Cardiac muscle cell (in vitro differentiated cells and primary cell): Measurements from ENCODE around the gene TIFAB. TPM values are rescaled to one million over a fixed set of nuclear protein-coding genes. Genes with fewer than 3 reads are reported as not detected.

ENCODE experiments used
- DNase-seq, 2 donors: peaks; one replicate each; pipeline versions ENCODE4 v3.0.0 to v3.0.0-alpha.2; 2010 to 2017; ENCODE audit warnings: low read depth in 1 of 2, low spot score in 1 of 2
- H3K27ac ChIP-seq: fragments of 200-600 bp; sonication (generic); 2 replicates; pipeline ENCODE4 v1.5.1; 2016
- H3K27me3 ChIP-seq: fragments of 200-600 bp; sonication (generic); 2 replicates; pipeline ENCODE4 v1.6.0; 2016; ENCODE audit warnings: control low read depth
- H3K36me3 ChIP-seq: fragments of 200-600 bp; sonication (generic); 2 replicates; pipeline ENCODE4 v1.5.1; 2016; ENCODE audit warnings: control low read depth
- H3K4me1 ChIP-seq: fragments of 200-600 bp; sonication (generic); 2 replicates; pipeline ENCODE4 v1.8.1; 2017; ENCODE audit warnings: low read depth, mild to moderate bottlenecking, mixed run types
- H3K4me3 ChIP-seq: fragments of 200-600 bp; sonication (generic); 2 replicates; pipeline ENCODE4 v1.5.1; 2016; ENCODE audit warnings: mild to moderate bottlenecking
- H3K9me3 ChIP-seq: fragments of 200-600 bp; sonication (generic); 2 replicates; pipeline ENCODE4 v1.5.1; 2017; ENCODE audit warnings: low read depth, mild to moderate bottlenecking, control low read depth
- polyA plus RNA-seq: library from polyadenylated mRNA; unstranded; fragments of >200 nt; fragmentation: Nextera tagmentation; extraction: Ambion mirVana; gene quantifications from 2 replicates; pipeline ENCODE4 v1.2.1, GENCODE V29; 2016
- total RNA-seq: library from RNA; depleted of rRNA; stranded (reverse); fragments of >200 nt; gene quantifications from 2 replicates; pipeline ENCODE4 v1.2.3, GENCODE V29; 2016
- TF ChIP-seq, protein P1 (sequence below): IDR thresholded peaks from 2 replicates; pipeline ENCODE4 v1.5.1; 2012; ENCODE audit warnings: low read depth, mild to moderate bottlenecking, low read length

TIFAB gene
- total and polyA plus RNA-seq, 2 experiments from 2014 or later, result not detected

DNA sequence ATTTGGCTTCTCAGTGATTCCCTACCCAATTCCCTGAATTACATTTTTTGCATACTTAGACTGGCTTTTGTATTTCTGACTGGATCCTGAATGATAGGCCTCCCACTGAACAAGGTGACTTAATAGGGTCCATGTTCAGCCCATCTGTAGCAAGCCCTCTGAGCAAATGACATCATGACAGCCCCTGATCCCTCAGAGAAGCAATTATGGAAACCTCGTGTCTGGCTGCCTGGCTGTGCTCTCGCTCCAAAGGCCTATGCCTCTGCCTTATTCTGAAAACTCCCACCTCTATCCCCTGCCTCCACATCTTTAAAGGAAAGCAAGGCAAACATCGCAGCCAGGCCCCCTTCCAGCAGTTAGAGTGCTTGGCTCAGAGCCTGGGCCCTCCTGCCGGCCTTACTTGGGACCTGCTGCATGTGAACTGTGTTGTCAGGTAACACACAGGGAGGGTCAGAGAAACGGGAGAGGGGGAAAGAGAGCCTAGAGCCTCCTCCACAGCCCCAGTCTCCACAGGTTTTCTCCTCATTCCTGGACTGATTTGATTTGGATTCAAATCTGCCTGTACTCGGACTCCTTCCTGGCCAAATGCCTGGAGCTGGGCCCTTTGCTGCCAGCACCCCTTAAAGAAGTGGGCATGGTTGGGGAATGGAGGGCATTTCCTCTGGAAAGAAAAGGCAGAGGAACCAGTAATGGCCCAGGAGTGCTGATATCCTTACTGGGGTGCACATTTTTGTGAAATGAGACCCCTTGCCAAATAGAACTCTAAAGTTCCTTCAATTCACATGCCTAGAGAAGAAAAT, 8.8 kb downstream of the TIFAB start:
- Histone ChIP-seq H3K36me3 (no peaks in the 10 kb centered on the region), H3K4me1 (peaks cover 5% of the 10 kb centered on the region), H3K9me3 (no peaks in the 10 kb centered on the region), H3K27me3 (no peaks in the 10 kb centered on the region), H3K4me3 (no peak overlapping the region), H3K27ac (no peak overlapping the region)
- TF ChIP-seq, protein P1, sequence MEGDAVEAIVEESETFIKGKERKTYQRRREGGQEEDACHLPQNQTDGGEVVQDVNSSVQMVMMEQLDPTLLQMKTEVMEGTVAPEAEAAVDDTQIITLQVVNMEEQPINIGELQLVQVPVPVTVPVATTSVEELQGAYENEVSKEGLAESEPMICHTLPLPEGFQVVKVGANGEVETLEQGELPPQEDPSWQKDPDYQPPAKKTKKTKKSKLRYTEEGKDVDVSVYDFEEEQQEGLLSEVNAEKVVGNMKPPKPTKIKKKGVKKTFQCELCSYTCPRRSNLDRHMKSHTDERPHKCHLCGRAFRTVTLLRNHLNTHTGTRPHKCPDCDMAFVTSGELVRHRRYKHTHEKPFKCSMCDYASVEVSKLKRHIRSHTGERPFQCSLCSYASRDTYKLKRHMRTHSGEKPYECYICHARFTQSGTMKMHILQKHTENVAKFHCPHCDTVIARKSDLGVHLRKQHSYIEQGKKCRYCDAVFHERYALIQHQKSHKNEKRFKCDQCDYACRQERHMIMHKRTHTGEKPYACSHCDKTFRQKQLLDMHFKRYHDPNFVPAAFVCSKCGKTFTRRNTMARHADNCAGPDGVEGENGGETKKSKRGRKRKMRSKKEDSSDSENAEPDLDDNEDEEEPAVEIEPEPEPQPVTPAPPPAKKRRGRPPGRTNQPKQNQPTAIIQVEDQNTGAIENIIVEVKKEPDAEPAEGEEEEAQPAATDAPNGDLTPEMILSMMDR, result no peak
- DNase-seq, result no peak

DNA sequence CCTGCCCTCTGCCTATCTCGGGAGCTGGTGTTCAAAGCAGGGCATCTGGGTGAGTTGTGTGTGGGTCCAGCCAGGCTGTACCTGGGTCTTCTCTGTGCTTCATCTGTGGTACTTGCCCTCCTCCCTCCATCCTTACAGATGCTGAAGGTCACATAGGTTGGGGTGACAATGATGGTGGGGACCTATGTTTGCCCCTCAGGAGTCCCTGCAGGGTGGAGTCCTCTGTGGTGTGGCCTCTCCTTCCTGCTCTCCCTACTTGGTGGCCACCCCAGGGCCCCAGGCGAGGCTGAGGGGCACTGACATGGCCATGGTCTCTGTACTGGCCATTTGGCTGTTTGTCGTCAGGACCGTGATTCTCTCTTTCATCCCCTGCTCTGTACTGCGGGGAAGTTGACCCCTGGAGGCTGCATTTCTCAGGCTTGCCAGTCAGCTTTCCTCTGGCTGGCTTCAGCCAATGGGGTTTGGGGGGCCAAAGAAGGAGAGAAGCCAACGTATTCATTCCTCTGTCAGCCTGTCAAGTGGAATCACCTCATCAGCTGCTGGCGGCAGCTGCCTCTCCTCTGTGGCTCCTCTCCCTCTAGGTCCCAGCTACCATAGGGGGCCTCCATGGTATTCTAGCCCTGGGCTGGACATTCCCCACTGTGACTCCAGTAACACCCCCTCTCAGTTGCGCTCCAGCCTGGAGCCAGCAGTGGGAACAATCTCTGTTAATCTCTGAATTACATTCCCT, 9.6 kb downstream of the TIFAB start:
- no peak for DNase-seq
- H3K27ac ChIP-seq, result no peak overlapping the region
- H3K9me3 ChIP-seq, result no peaks in the 10 kb centered on the region

DNA sequence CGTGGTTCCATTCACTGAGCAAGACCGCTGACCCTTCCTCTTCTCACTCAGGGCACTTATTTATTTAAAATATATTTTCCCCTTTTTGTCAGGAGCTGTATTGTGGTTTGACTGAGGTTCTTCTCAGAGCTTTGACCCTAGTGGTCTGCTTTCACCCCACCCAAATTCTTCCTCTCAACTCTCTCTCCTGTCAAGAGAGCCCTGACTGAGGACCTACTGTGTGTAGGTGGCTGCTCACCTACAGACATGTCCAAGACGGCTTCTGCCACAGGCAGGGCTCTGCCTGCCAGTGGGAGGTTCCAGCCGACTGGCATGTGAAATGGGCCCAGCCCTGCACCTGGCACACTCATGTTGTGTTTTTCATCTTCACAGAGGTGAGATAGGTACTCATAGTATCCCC, 10.2 kb downstream of the TIFAB start:
- TF ChIP-seq, protein P1, result no peak
- Histone ChIP-seq H3K4me1 (peaks cover 5% of the 10 kb centered on the region), H3K27ac (no peak overlapping the region), H3K4me3 (no peak overlapping the region), H3K9me3 (no peaks in the 10 kb centered on the region), H3K36me3 (no peaks in the 10 kb centered on the region), H3K27me3 (no peaks in the 10 kb centered on the region)
- DNase-seq, result no peak

More for the DNA sequence above, 9.6 kb downstream of the TIFAB start:
- TF ChIP-seq, protein P1, result no peak
- no peaks in the 10 kb centered on the region for H3K27me3 ChIP-seq
- H3K4me3 ChIP-seq, result no peak overlapping the region
- H3K36me3 ChIP-seq, result no peaks in the 10 kb centered on the region
- peaks cover 5% of the 10 kb centered on the region for H3K4me1 ChIP-seq

DNA sequence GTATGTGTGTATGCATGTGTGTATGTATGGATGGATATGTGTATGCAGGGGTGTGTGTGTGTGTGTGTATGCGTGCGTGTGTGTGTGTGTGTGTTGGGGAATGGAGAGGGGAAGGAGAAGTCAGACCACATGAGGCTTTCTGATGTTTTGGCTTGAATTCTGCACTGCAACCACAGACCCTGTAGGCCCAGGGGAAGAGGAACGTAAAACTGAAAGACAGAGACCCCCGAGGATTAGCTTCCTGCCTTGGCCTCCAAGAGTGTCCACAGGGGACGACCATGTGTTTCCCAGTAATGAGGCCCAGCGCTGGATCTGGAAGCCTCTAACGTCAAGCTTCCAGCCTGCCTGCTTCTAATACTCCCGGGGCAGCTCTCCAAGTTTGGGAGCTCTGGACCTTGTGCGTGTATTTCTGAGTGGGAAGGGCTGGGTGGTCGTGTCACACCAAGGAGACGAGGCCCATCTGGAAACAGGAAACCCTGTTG, 10.8 kb downstream of the TIFAB start:
- Histone ChIP-seq H3K4me1 (peaks cover 5% of the 10 kb centered on the region), H3K27ac (no peak overlapping the region), H3K4me3 (no peak overlapping the region), H3K27me3 (no peaks in the 10 kb centered on the region), H3K36me3 (no peaks in the 10 kb centered on the region), H3K9me3 (no peaks in the 10 kb centered on the region)
- DNase-seq, result no peak
- TF ChIP-seq, protein P1, result no peak

DNA sequence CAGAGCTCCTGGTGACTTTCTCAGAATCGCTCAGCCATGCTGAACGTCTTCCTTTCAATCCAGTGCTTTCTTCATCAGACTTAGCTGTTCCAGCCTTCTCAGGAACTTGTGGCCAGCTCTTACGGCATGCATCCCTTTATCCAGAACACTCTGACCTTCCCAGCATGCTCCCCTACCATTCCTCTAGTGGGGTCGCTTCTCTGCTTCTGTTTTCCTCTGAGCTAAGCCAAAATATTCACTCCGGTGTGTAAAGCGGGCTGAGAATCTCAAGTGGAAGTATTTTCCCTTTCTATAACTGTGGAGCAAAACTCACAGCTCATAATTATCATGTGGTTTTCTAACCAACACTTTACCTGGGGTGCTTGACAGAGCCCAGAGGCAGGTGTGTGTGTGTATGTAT, 11.2 kb downstream of the TIFAB start:
- Histone ChIP-seq H3K4me1 (peaks cover 5% of the 10 kb centered on the region), H3K27ac (no peak overlapping the region), H3K36me3 (no peaks in the 10 kb centered on the region), H3K4me3 (no peak overlapping the region), H3K9me3 (no peaks in the 10 kb centered on the region), H3K27me3 (no peaks in the 10 kb centered on the region)
- no peak for DNase-seq
- TF ChIP-seq, protein P1, result no peak
